PC-3 (cell line): ENCODE measurements around the gene ADK.

Source experiments
- CTCF ChIP-seq: fragments of 300-600 bp; sonication (generic); conservative IDR thresholded peaks from 2 replicates; pipeline ENCODE4 v1.5.1; 2017; ENCODE audit warnings: antibody characterized with exemption, low read depth, mild to moderate bottlenecking, low read length
- EZH2 ChIP-seq: fragments of 300-600 bp; sonication (generic); IDR thresholded peaks from one replicate; pipeline ENCODE4 v1.6.1; 2017; ENCODE audit warnings: antibody characterized with exemption, mild to moderate bottlenecking, low read length; ENCODE audit not compliant: unreplicated experiment

- TF ChIP-seq CTCF (peak; percentile 58), EZH2 (no peak)
Measured at GRCh38 chr10:74738052-74738451, 587.0 kb downstream of the ADK start.
